ENCODE data around the gene MAN1A1.

MAN1A1 gene

DNA sequence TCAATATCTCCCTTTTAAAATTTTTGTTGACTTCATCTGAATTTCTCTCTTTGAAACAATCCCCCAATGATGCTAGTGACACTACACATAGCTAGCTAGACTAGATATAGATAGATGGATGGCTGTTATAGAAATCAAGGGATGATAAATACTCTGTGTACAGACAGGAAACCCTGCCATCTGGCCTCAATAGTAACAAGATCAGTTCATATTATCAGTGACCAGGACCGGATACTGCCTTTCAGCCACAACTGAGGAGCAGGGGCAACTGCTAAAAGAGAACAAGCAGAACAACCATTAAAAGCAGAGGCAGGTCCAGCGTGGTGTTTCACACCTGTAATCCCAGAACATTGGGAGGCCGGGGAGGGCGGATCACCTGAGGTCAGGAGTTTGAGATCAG is 152.8 kb downstream of the MAN1A1 start:
- Histone ChIP-seq H3K4me3 (no peak overlapping the region), H3K27ac (no peak overlapping the region), H3K9ac (ENCODE audit: insufficient read length) (no peak overlapping the region), H3K36me3 (ENCODE audit: insufficient read depth, low read length) (no peaks in the 10 kb centered on the region), H3K9me3 (ENCODE audit: low read depth, low read length) (no peaks in the 10 kb centered on the region)
- TF ChIP-seq FOXP2 (optimal IDR thresholded peaks at IDR 0.05; ENCODE audit: control extremely low read depth, extremely low read length, insufficient read depth) (no peak), POLR2AphosphoS5 (IDR thresholded peaks at IDR 0.05; ENCODE audit: borderline replicate concordance, low read depth, low read length) (no peak), EZH2 (IDR thresholded peaks at IDR 0.05) (no peak)
- no peak for DNase-seq (ENCODE audit: low read depth, low spot score)

GRCh38 chr6:119195848-119196247 is 153.7 kb downstream of the MAN1A1 start:
- no peak for DNase-seq (ENCODE audit: low read depth, low spot score)

GRCh38 chr6:119195204-119195603 is 154.4 kb downstream of the MAN1A1 start:
- DNase-seq (ENCODE audit: low read depth, low spot score), result no peak
- Histone ChIP-seq H3K36me3 (ENCODE audit: insufficient read depth, low read length) (no peaks in the 10 kb centered on the region), H3K9me3 (ENCODE audit: low read depth, low read length) (no peaks in the 10 kb centered on the region), H3K9ac (ENCODE audit: insufficient read length) (no peak overlapping the region), H3K4me3 (no peak overlapping the region), H3K27ac (no peak overlapping the region)
- no peak for TF ChIP-seq FOXP2 (optimal IDR thresholded peaks at IDR 0.05; ENCODE audit: control extremely low read depth, extremely low read length, insufficient read depth)
- no peak for TF ChIP-seq EZH2 (IDR thresholded peaks at IDR 0.05)
- TF ChIP-seq POLR2AphosphoS5 (IDR thresholded peaks at IDR 0.05; ENCODE audit: borderline replicate concordance, low read depth, low read length), result no peak

More at GRCh38 chr6:119195848-119196247, 153.7 kb downstream of the MAN1A1 start:
- H3K9ac ChIP-seq (ENCODE audit: insufficient read length), result no peak overlapping the region
- no peaks in the 10 kb centered on the region for H3K9me3 ChIP-seq (ENCODE audit: low read depth, low read length)
- TF ChIP-seq POLR2AphosphoS5 (IDR thresholded peaks at IDR 0.05; ENCODE audit: borderline replicate concordance, low read depth, low read length) (no peak), EZH2 (IDR thresholded peaks at IDR 0.05) (no peak), FOXP2 (optimal IDR thresholded peaks at IDR 0.05; ENCODE audit: control extremely low read depth, extremely low read length, insufficient read depth) (no peak)
- H3K4me3 ChIP-seq, result no peak overlapping the region
- no peaks in the 10 kb centered on the region for H3K36me3 ChIP-seq (ENCODE audit: insufficient read depth, low read length)
- H3K27ac ChIP-seq, result no peak overlapping the region

DNA sequence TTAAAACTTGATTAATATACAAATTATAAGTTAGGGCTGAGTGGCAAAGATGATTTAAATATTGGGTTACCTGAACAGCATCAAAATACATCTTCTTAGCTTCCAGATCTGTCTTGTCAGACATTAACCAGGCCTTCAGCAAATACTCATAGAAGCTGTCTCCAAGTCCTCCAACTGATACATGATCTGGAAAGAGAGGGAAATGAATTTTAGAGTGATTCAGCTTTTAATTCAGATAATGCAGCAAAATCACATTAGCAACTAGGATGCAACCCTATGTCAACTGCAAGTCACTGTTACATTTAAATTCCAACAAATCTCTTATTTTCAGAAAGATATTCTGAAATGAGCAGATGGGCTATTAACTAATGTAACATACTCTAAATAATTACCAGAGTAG is 155.9 kb downstream of the MAN1A1 start:
- Histone ChIP-seq H3K36me3 (ENCODE audit: insufficient read depth, low read length) (no peaks in the 10 kb centered on the region), H3K27ac (no peak overlapping the region), H3K4me3 (no peak overlapping the region), H3K9me3 (ENCODE audit: low read depth, low read length) (no peaks in the 10 kb centered on the region), H3K9ac (ENCODE audit: insufficient read length) (no peak overlapping the region)
- DNase-seq (ENCODE audit: low read depth, low spot score), result no peak
- TF ChIP-seq EZH2 (IDR thresholded peaks at IDR 0.05) (no peak), POLR2AphosphoS5 (IDR thresholded peaks at IDR 0.05; ENCODE audit: borderline replicate concordance, low read depth, low read length) (no peak), FOXP2 (optimal IDR thresholded peaks at IDR 0.05; ENCODE audit: control extremely low read depth, extremely low read length, insufficient read depth) (no peak)

- Histone ChIP-seq H3K9me3 (ENCODE audit: low read depth, low read length) (no peaks in the 10 kb centered on the region), H3K4me3 (no peak overlapping the region), H3K36me3 (ENCODE audit: insufficient read depth, low read length) (no peaks in the 10 kb centered on the region), H3K9ac (ENCODE audit: insufficient read length) (no peak overlapping the region), H3K27ac (no peak overlapping the region)
- TF ChIP-seq POLR2AphosphoS5 (IDR thresholded peaks at IDR 0.05; ENCODE audit: borderline replicate concordance, low read depth, low read length) (no peak), EZH2 (IDR thresholded peaks at IDR 0.05) (no peak), FOXP2 (optimal IDR thresholded peaks at IDR 0.05; ENCODE audit: control extremely low read depth, extremely low read length, insufficient read depth) (no peak)
- DNase-seq (ENCODE audit: low read depth, low spot score), result no peak
Measured at GRCh38 chr6:119192200-119192599, 157.4 kb downstream of the MAN1A1 start.

DNA sequence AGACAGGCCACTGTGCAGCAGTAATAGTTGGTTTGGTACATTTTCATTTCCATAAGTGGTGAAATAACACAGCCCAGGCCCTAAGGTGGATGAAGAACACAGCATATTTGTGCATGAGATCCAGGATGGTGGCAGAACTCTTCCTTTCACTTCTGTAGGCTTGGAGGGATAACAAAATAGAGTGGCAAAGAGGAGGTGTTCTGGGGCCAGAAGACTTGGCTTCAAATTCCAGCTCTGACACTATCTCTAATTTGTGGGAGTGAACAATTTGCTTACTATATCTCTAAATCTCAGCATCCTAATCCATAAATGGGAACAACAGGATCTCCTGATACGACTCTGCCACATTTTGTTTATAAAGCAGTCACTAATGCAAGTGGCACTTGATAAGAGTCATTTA is 159.4 kb downstream of the MAN1A1 start:
- DNase-seq (ENCODE audit: low read depth, low spot score), result no peak

GRCh38 chr6:119189498-119189897 is 160.1 kb downstream of the MAN1A1 start:
- no peaks in the 10 kb centered on the region for H3K36me3 ChIP-seq (ENCODE audit: insufficient read depth, low read length)

More for the DNA sequence above, 159.4 kb downstream of the MAN1A1 start:
- no peak overlapping the region for H3K4me3 ChIP-seq
- TF ChIP-seq EZH2 (IDR thresholded peaks at IDR 0.05) (no peak), FOXP2 (optimal IDR thresholded peaks at IDR 0.05; ENCODE audit: control extremely low read depth, extremely low read length, insufficient read depth) (no peak), POLR2AphosphoS5 (IDR thresholded peaks at IDR 0.05; ENCODE audit: borderline replicate concordance, low read depth, low read length) (no peak)
- no peak overlapping the region for H3K9ac ChIP-seq (ENCODE audit: insufficient read length)
- no peaks in the 10 kb centered on the region for H3K36me3 ChIP-seq (ENCODE audit: insufficient read depth, low read length)
- no peaks in the 10 kb centered on the region for H3K9me3 ChIP-seq (ENCODE audit: low read depth, low read length)
- no peak overlapping the region for H3K27ac ChIP-seq

GRCh38 chr6:119187596-119187995 is 162.0 kb downstream of the MAN1A1 start:
- Histone ChIP-seq H3K4me3 (no peak overlapping the region), H3K9me3 (ENCODE audit: low read depth, low read length) (no peaks in the 10 kb centered on the region), H3K36me3 (ENCODE audit: insufficient read depth, low read length) (no peaks in the 10 kb centered on the region), H3K27ac (no peak overlapping the region), H3K9ac (ENCODE audit: insufficient read length) (no peak overlapping the region)
- TF ChIP-seq EZH2 (IDR thresholded peaks at IDR 0.05), result no peak
- no peak for TF ChIP-seq POLR2AphosphoS5 (IDR thresholded peaks at IDR 0.05; ENCODE audit: borderline replicate concordance, low read depth, low read length)
- no peak for TF ChIP-seq FOXP2 (optimal IDR thresholded peaks at IDR 0.05; ENCODE audit: control extremely low read depth, extremely low read length, insufficient read depth)
- DNase-seq (ENCODE audit: low read depth, low spot score), result no peak

More at GRCh38 chr6:119189498-119189897, 160.1 kb downstream of the MAN1A1 start:
- Histone ChIP-seq H3K9ac (ENCODE audit: insufficient read length) (no peak overlapping the region), H3K27ac (no peak overlapping the region), H3K4me3 (no peak overlapping the region), H3K9me3 (ENCODE audit: low read depth, low read length) (no peaks in the 10 kb centered on the region)
- DNase-seq (ENCODE audit: low read depth, low spot score), result no peak
- TF ChIP-seq FOXP2 (optimal IDR thresholded peaks at IDR 0.05; ENCODE audit: control extremely low read depth, extremely low read length, insufficient read depth) (no peak), POLR2AphosphoS5 (IDR thresholded peaks at IDR 0.05; ENCODE audit: borderline replicate concordance, low read depth, low read length) (no peak), EZH2 (IDR thresholded peaks at IDR 0.05) (no peak)

DNA sequence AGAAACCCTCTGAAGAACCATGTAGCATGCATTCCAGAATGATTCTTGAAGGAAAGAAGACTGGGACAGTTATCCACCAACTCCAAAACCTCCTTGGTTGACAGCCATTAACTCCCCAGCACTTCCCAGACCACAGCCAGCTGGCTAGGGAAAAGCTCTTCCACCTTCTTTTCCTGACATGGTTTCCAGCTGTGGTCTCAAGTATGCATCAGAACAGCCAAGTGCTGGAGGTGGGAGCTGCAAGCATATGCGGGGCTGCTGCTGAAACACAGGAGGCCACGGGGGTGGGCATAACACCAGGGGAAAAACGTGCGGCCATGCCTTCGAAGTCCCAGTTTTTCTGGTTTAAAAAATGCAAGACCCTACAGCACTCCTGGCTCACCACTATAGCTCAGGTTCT is 163.1 kb downstream of the MAN1A1 start:
- Histone ChIP-seq H3K9ac (ENCODE audit: insufficient read length) (no peak overlapping the region), H3K9me3 (ENCODE audit: low read depth, low read length) (no peaks in the 10 kb centered on the region), H3K36me3 (ENCODE audit: insufficient read depth, low read length) (no peaks in the 10 kb centered on the region), H3K4me3 (no peak overlapping the region), H3K27ac (no peak overlapping the region)
- DNase-seq (ENCODE audit: low read depth, low spot score), result no peak
- TF ChIP-seq POLR2AphosphoS5 (IDR thresholded peaks at IDR 0.05; ENCODE audit: borderline replicate concordance, low read depth, low read length) (no peak), EZH2 (IDR thresholded peaks at IDR 0.05) (no peak), FOXP2 (optimal IDR thresholded peaks at IDR 0.05; ENCODE audit: control extremely low read depth, extremely low read length, insufficient read depth) (no peak)

Data from SK-N-MC (cell line).